ENCODE data around the gene MYO9A.
"Not testable (repeated sequence)": the region's sequence is repeated elsewhere in the genome, so short reads cannot be mapped to it uniquely, and the experiment has no call there.

Gene MYO9A

GRCh38 chr15:72105111-72105510 is 12.8 kb downstream of the MYO9A start:
- WGBS (ENCODE audit: insufficient coverage), result 100% methylated on average over 2 of the region's 3 CpGs
- POLR2A ChIA-PET, result interaction anchor here (0.6 kb wide), 1 partner anchor 123 kb away, joined by 7 read pairs; no protein-coding TSS in a partner anchor
- no peak for DNase-seq
- H3K9me3 ChIP-seq (ENCODE audit: control extremely low read depth in 1 of 5, control insufficient read depth in 4 of 5, insufficient read depth in 2 of 5, low read depth in 1 of 5, low read length in 4 of 5), result no peaks in the 10 kb centered on the region
- no peak overlapping the region for H3K27ac ChIP-seq (ENCODE audit: insufficient read depth in 1 of 2, low read depth in 1 of 2, low read length in 2 of 2, poor library complexity in 1 of 2, severe bottlenecking in 2 of 2)
- no peak overlapping the region for H3K4me3 ChIP-seq (ENCODE audit: control insufficient read depth in 1 of 7, extremely low read depth in 1 of 7, insufficient read depth in 4 of 7, low read depth in 2 of 7, low read length in 6 of 7)
- no peaks in the 10 kb centered on the region for H3K36me3 ChIP-seq (ENCODE audit: control insufficient read depth in 4 of 4, insufficient read depth in 4 of 4, low read length in 3 of 4)
- CTCF ChIA-PET, result interaction anchor here (0.8 kb wide), 1 partner anchor 51 kb away, joined by 3 read pairs; no protein-coding TSS in a partner anchor
- H3K4me1 ChIP-seq (ENCODE audit: control extremely low read depth in 1 of 4, control insufficient read depth in 4 of 4, insufficient read depth in 4 of 4, low read length in 3 of 4), result peaks cover 0 to 10% (median 0%) of the 10 kb centered on the region in 4 experiments
- no peaks in the 10 kb centered on the region for H3K27me3 ChIP-seq (replicated peaks in 2 of 5; ENCODE audit: control insufficient read depth in 4 of 5, insufficient read depth in 5 of 5, low read length in 4 of 5)

GRCh38 chr15:72100551-72100950 is 17.4 kb downstream of the MYO9A start:
- H3K27ac ChIP-seq (ENCODE audit: insufficient read depth in 1 of 2, low read depth in 1 of 2, low read length in 2 of 2, poor library complexity in 1 of 2, severe bottlenecking in 2 of 2); H3K36me3 ChIP-seq (ENCODE audit: control insufficient read depth in 4 of 4, insufficient read depth in 4 of 4, low read length in 3 of 4); DNase-seq; CTCF ChIA-PET; H3K9me3 ChIP-seq (ENCODE audit: control extremely low read depth in 1 of 5, control insufficient read depth in 4 of 5, insufficient read depth in 2 of 5, low read depth in 1 of 5, low read length in 4 of 5); H3K4me3 ChIP-seq (ENCODE audit: control insufficient read depth in 1 of 7, extremely low read depth in 1 of 7, insufficient read depth in 4 of 7, low read depth in 2 of 7, low read length in 6 of 7); H3K27me3 ChIP-seq (replicated peaks in 2 of 5; ENCODE audit: control insufficient read depth in 4 of 5, insufficient read depth in 5 of 5, low read length in 4 of 5); POLR2A ChIA-PET: not testable (repeated sequence)
- peaks cover 0 to 10% (median 0%) of the 10 kb centered on the region in 4 experiments for H3K4me1 ChIP-seq (ENCODE audit: control extremely low read depth in 1 of 4, control insufficient read depth in 4 of 4, insufficient read depth in 4 of 4, low read length in 3 of 4)
- WGBS (ENCODE audit: insufficient coverage), result no CpG with 5 or more reads among the region's 33 CpGs

GRCh38 chr15:72099155-72099554 is 18.8 kb downstream of the MYO9A start:
- Histone ChIP-seq H3K27ac (ENCODE audit: insufficient read depth in 1 of 2, low read depth in 1 of 2, low read length in 2 of 2, poor library complexity in 1 of 2, severe bottlenecking in 2 of 2) (no peak overlapping the region), H3K9me3 (ENCODE audit: control extremely low read depth in 1 of 5, control insufficient read depth in 4 of 5, insufficient read depth in 2 of 5, low read depth in 1 of 5, low read length in 4 of 5) (peaks cover 0 to 5% (median 0%) of the 10 kb centered on the region in 5 experiments), H3K4me1 (ENCODE audit: control extremely low read depth in 1 of 4, control insufficient read depth in 4 of 4, insufficient read depth in 4 of 4, low read length in 3 of 4) (peaks cover 0 to 10% (median 0%) of the 10 kb centered on the region in 4 experiments), H3K4me3 (ENCODE audit: control insufficient read depth in 1 of 7, extremely low read depth in 1 of 7, insufficient read depth in 4 of 7, low read depth in 2 of 7, low read length in 6 of 7) (no peak overlapping the region), H3K36me3 (ENCODE audit: control insufficient read depth in 4 of 4, insufficient read depth in 4 of 4, low read length in 3 of 4) (peaks cover 0 to 4% (median 1%) of the 10 kb centered on the region in 4 experiments), H3K27me3 (replicated peaks in 2 of 5; ENCODE audit: control insufficient read depth in 4 of 5, insufficient read depth in 5 of 5, low read length in 4 of 5) (no peaks in the 10 kb centered on the region)
- WGBS (ENCODE audit: insufficient coverage), result 100% methylated on average over 2 of the region's 4 CpGs
- POLR2A ChIA-PET, result interaction anchor here (0.6 kb wide), 1 partner anchor 10 kb away, joined by 6 read pairs; no protein-coding TSS in a partner anchor
- DNase-seq, result no peak
- CTCF ChIA-PET, result interaction anchor here (0.6 kb wide), 1 partner anchor 508 kb away, joined by 3 read pairs; no protein-coding TSS in a partner anchor

- POLR2A ChIA-PET, result no interaction called here
Measured at GRCh38 chr15:72098040-72098439, 19.9 kb downstream of the MYO9A start.

GRCh38 chr15:72096796-72097195 is 21.2 kb downstream of the MYO9A start:
- no peaks in the 10 kb centered on the region for H3K4me1 ChIP-seq (ENCODE audit: control extremely low read depth in 1 of 4, control insufficient read depth in 4 of 4, insufficient read depth in 4 of 4, low read length in 3 of 4)
- H3K27me3 ChIP-seq (replicated peaks in 2 of 5; ENCODE audit: control insufficient read depth in 4 of 5, insufficient read depth in 5 of 5, low read length in 4 of 5), result no peaks in the 10 kb centered on the region
- no peak for DNase-seq
- peaks cover 0 to 5% (median 0%) of the 10 kb centered on the region in 5 experiments for H3K9me3 ChIP-seq (ENCODE audit: control extremely low read depth in 1 of 5, control insufficient read depth in 4 of 5, insufficient read depth in 2 of 5, low read depth in 1 of 5, low read length in 4 of 5)
- ChIA-PET CTCF (no interaction called here), POLR2A (no interaction called here)
- H3K36me3 ChIP-seq (ENCODE audit: control insufficient read depth in 4 of 4, insufficient read depth in 4 of 4, low read length in 3 of 4), result peaks cover 0 to 4% (median 2%) of the 10 kb centered on the region in 4 experiments
- no CpG with 5 or more reads among the region's 1 CpG for WGBS (ENCODE audit: insufficient coverage)
- H3K27ac ChIP-seq (ENCODE audit: insufficient read depth in 1 of 2, low read depth in 1 of 2, low read length in 2 of 2, poor library complexity in 1 of 2, severe bottlenecking in 2 of 2), result no peak overlapping the region
- H3K4me3 ChIP-seq (ENCODE audit: control insufficient read depth in 1 of 7, extremely low read depth in 1 of 7, insufficient read depth in 4 of 7, low read depth in 2 of 7, low read length in 6 of 7), result no peak overlapping the region

More at GRCh38 chr15:72098040-72098439, 19.9 kb downstream of the MYO9A start:
- CTCF ChIA-PET, result no interaction called here
- Histone ChIP-seq H3K9me3 (ENCODE audit: control extremely low read depth in 1 of 5, control insufficient read depth in 4 of 5, insufficient read depth in 2 of 5, low read depth in 1 of 5, low read length in 4 of 5) (peaks cover 0 to 5% (median 0%) of the 10 kb centered on the region in 5 experiments), H3K27me3 (replicated peaks in 2 of 5; ENCODE audit: control insufficient read depth in 4 of 5, insufficient read depth in 5 of 5, low read length in 4 of 5) (no peaks in the 10 kb centered on the region), H3K27ac (ENCODE audit: insufficient read depth in 1 of 2, low read depth in 1 of 2, low read length in 2 of 2, poor library complexity in 1 of 2, severe bottlenecking in 2 of 2) (no peak overlapping the region), H3K36me3 (ENCODE audit: control insufficient read depth in 4 of 4, insufficient read depth in 4 of 4, low read length in 3 of 4) (peaks cover 0 to 4% (median 1%) of the 10 kb centered on the region in 4 experiments), H3K4me3 (ENCODE audit: control insufficient read depth in 1 of 7, extremely low read depth in 1 of 7, insufficient read depth in 4 of 7, low read depth in 2 of 7, low read length in 6 of 7) (no peak overlapping the region), H3K4me1 (ENCODE audit: control extremely low read depth in 1 of 4, control insufficient read depth in 4 of 4, insufficient read depth in 4 of 4, low read length in 3 of 4) (peaks cover 0 to under 1% (median 0%) of the 10 kb centered on the region in 4 experiments)
- no peak for DNase-seq

- Histone ChIP-seq H3K4me3 (ENCODE audit: control insufficient read depth in 1 of 7, extremely low read depth in 1 of 7, insufficient read depth in 4 of 7, low read depth in 2 of 7, low read length in 6 of 7) (no peak overlapping the region), H3K9me3 (ENCODE audit: control extremely low read depth in 1 of 5, control insufficient read depth in 4 of 5, insufficient read depth in 2 of 5, low read depth in 1 of 5, low read length in 4 of 5) (peaks cover 0 to 5% (median 0%) of the 10 kb centered on the region in 5 experiments), H3K36me3 (ENCODE audit: control insufficient read depth in 4 of 4, insufficient read depth in 4 of 4, low read length in 3 of 4) (peaks cover 0 to 4% (median 2%) of the 10 kb centered on the region in 4 experiments), H3K27me3 (replicated peaks in 2 of 5; ENCODE audit: control insufficient read depth in 4 of 5, insufficient read depth in 5 of 5, low read length in 4 of 5) (no peaks in the 10 kb centered on the region), H3K27ac (ENCODE audit: insufficient read depth in 1 of 2, low read depth in 1 of 2, low read length in 2 of 2, poor library complexity in 1 of 2, severe bottlenecking in 2 of 2) (no peak overlapping the region), H3K4me1 (ENCODE audit: control extremely low read depth in 1 of 4, control insufficient read depth in 4 of 4, insufficient read depth in 4 of 4, low read length in 3 of 4) (no peaks in the 10 kb centered on the region)
- CTCF ChIA-PET, result no interaction called here
- DNase-seq, result no peak
- POLR2A ChIA-PET, result no interaction called here
Measured at GRCh38 chr15:72092691-72093090, 25.3 kb downstream of the MYO9A start.

GRCh38 chr15:72092006-72092405 is 25.9 kb downstream of the MYO9A start:
- H3K27me3 ChIP-seq (replicated peaks in 2 of 5; ENCODE audit: control insufficient read depth in 4 of 5, insufficient read depth in 5 of 5, low read length in 4 of 5), result no peaks in the 10 kb centered on the region
- H3K36me3 ChIP-seq (ENCODE audit: control insufficient read depth in 4 of 4, insufficient read depth in 4 of 4, low read length in 3 of 4), result peaks cover 0 to 4% (median 3%) of the 10 kb centered on the region in 4 experiments
- DNase-seq, result no peak
- H3K4me3 ChIP-seq (ENCODE audit: control insufficient read depth in 1 of 7, extremely low read depth in 1 of 7, insufficient read depth in 4 of 7, low read depth in 2 of 7, low read length in 6 of 7), result no peak overlapping the region
- ChIA-PET CTCF (no interaction called here), POLR2A (no interaction called here)
- no CpG with 5 or more reads among the region's 3 CpGs for WGBS (ENCODE audit: insufficient coverage)
- H3K27ac ChIP-seq (ENCODE audit: insufficient read depth in 1 of 2, low read depth in 1 of 2, low read length in 2 of 2, poor library complexity in 1 of 2, severe bottlenecking in 2 of 2), result no peak overlapping the region
- no peaks in the 10 kb centered on the region for H3K4me1 ChIP-seq (ENCODE audit: control extremely low read depth in 1 of 4, control insufficient read depth in 4 of 4, insufficient read depth in 4 of 4, low read length in 3 of 4)
- H3K9me3 ChIP-seq (ENCODE audit: control extremely low read depth in 1 of 5, control insufficient read depth in 4 of 5, insufficient read depth in 2 of 5, low read depth in 1 of 5, low read length in 4 of 5), result peaks cover 0 to 5% (median 0%) of the 10 kb centered on the region in 5 experiments
